Spleen (tissue), 7 donors: Measurements from ENCODE around the gene ACBD3.

Experiments
- POLR2A ChIP-seq, 3 donors: fragments of 450-650 bp; IDR thresholded peaks; one replicate each; pipeline ENCODE4 v1.5.1; 2017; ENCODE audit warnings: antibody characterized with exemption in 3 of 3, mild to moderate bottlenecking in 1 of 3
- POLR2AphosphoS5 ChIP-seq, 3 donors: sonication (generic); formaldehyde crosslinking; IDR thresholded peaks; one replicate each; pipeline ENCODE4 v1.5.1; 2017; ENCODE audit warnings: antibody characterized with exemption in 3 of 3
- TF ChIP-seq, protein P1 (sequence below), 11 experiments: fragments of 200-600 bp in 7 of 11; fragments of 450-650 bp in 4 of 11; sonication (generic) in 4 of 11; IDR thresholded peaks in 8 of 11; conservative IDR thresholded peaks in 3 of 11; 1 replicate in 7 of 11; 2 replicates in 4 of 11; pipeline versions ENCODE4 v1.4.0 to v1.8.0; 2016 to 2021; ENCODE audit warnings: antibody characterized with exemption in 11 of 11, inconsistent platforms in 4 of 11, mild to moderate bottlenecking in 1 of 11
- donor health status: DM: no; HTN: no; CAD: no; lungs with moderate emphysema.
- donor health status: DM: no; HTN: no; CAD: no.
- donor health status: DM: no; HTN: no; CAD: no.

DNA sequence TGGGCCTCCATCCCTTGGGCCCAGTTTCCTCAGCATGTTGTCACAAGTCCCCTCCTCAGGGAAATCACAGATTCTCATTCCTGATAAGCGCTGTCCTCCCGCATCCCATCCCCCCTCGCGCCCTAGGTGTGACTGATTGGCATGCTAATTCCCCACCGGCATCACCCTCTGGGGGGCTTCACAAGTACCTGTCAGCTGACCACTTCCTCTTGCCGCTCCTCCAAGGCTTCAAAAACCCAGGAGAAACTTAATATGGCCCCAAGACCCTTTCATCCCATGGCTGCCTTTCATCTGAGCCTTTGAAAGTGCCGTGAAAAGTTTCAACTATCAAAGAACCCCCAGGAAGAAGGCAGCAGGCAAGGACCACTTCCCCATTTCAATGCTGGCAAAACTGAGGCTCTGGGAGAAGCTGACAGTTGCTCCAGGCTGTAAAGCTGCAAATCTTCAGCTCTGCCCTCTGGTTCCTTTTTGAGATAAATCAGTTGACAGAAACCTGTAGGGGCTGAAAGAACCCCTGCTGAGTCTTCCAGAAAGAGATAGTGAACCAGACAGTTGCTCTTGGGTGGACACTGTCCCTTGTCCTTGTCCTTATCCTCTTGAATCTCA, 24.1 kb upstream of the ACBD3 start:
- TF ChIP-seq, protein P1, sequence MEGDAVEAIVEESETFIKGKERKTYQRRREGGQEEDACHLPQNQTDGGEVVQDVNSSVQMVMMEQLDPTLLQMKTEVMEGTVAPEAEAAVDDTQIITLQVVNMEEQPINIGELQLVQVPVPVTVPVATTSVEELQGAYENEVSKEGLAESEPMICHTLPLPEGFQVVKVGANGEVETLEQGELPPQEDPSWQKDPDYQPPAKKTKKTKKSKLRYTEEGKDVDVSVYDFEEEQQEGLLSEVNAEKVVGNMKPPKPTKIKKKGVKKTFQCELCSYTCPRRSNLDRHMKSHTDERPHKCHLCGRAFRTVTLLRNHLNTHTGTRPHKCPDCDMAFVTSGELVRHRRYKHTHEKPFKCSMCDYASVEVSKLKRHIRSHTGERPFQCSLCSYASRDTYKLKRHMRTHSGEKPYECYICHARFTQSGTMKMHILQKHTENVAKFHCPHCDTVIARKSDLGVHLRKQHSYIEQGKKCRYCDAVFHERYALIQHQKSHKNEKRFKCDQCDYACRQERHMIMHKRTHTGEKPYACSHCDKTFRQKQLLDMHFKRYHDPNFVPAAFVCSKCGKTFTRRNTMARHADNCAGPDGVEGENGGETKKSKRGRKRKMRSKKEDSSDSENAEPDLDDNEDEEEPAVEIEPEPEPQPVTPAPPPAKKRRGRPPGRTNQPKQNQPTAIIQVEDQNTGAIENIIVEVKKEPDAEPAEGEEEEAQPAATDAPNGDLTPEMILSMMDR (IDR thresholded peaks at IDR 0.05 in 8 of 11, conservative IDR thresholded peaks at IDR 0.05 in 3 of 11), result no peak
- TF ChIP-seq POLR2A (IDR thresholded peaks at IDR 0.05) (no peak), POLR2AphosphoS5 (IDR thresholded peaks at IDR 0.05) (no peak)
